ENCODE data around the gene MBP. TPM values are rescaled to one million over a fixed set of nuclear protein-coding genes. Genes with fewer than 3 reads are reported as not detected.

The MBP gene
- total and polyA plus RNA-seq, 2 of the 4 experiments (the other 2 are of a cell fraction): 0.72 to 0.90 TPM

DNA sequence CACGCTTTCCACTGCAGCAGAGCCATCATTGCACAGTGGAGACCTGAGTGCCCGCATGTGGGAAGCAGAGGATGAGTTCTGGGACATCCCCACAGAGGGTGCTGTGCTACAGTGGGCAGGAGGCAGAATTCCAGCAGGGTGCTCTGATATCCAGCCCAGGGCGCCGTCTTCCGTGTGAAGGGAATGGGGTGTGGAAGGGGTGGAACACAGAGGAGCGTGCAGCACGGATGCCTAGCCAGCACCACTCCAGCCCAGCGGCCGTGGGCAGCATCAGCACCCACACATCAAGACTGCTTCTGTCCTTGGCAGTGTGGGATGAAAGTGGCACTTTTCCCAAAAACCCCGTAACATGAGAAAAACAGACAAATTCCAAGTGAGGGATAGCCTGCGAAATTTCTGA is 175.9 kb downstream of the MBP start:
- no peaks in the 10 kb centered on the region for H4K20me1 ChIP-seq (ENCODE audit: insufficient read depth, low read length)
- H3K4me2 ChIP-seq (ENCODE audit: low read depth, low read length): no peak overlapping the region
- no peak overlapping the region for H4K5ac ChIP-seq (ENCODE audit: low read depth, low read length)
- POLR2A ChIA-PET (ENCODE audit: unreplicated experiment): no interaction called here
- no peak overlapping the region for H2BK20ac ChIP-seq (ENCODE audit: low read depth, low read length)
- WGBS, 2 experiments (ENCODE audit: extremely low coverage in 2 of 2, insufficient read length in 1 of 2): 80% methylated on average over 1 of the region's 11 CpGs; no CpG with 5 or more reads in 1 of the 2 experiments
- no peak overlapping the region for H3K18ac ChIP-seq (ENCODE audit: low read depth, low read length)
- no peaks in the 10 kb centered on the region for H3K9me3 ChIP-seq (ENCODE audit: control insufficient read depth, insufficient read depth, low read length)
- H2BK120ac ChIP-seq (ENCODE audit: low read depth, low read length): no peak overlapping the region
- in situ Hi-C loops (cut with MboI; ENCODE audit: low sequenced_read_pairs): no loop called here
- dilution Hi-C loops (cut with HindIII; ENCODE audit: low sequenced_read_pairs, unreplicated experiment): no loop called here
- CTCF ChIA-PET: no interaction called here
- H4K91ac ChIP-seq (ENCODE audit: insufficient read depth, low read depth, low read length): no peak overlapping the region
- H3K79me1 ChIP-seq (ENCODE audit: low read depth in 1 of 2, low read length in 2 of 2): no peaks in the 10 kb centered on the region
- H2AK9ac ChIP-seq (replicated peaks; ENCODE audit: low read depth, low read length, poor library complexity): no peak overlapping the region
- DNase-seq: no peak
- H2AFZ ChIP-seq (replicated peaks; ENCODE audit: low read length, poor library complexity): no peak overlapping the region
- peaks cover 41% of the 10 kb centered on the region for H3K36me3 ChIP-seq (ENCODE audit: control insufficient read depth, insufficient read depth, low read length)
- H2BK5ac ChIP-seq (ENCODE audit: low read depth, low read length, poor library complexity, severe bottlenecking): no peak overlapping the region
- no peak overlapping the region for H3K27ac ChIP-seq (ENCODE audit: insufficient read depth, low read length)
- TF ChIP-seq BHLHE40 (IDR thresholded peaks at IDR 0.05; ENCODE audit: low read depth, low read length) (no peak), NFE2L2 (IDR thresholded peaks at IDR 0.05; ENCODE audit: low read depth, low read length) (no peak), RCOR1 (IDR thresholded peaks at IDR 0.05; ENCODE audit: insufficient replicate concordance, low read length) (no peak), SMC3 (IDR thresholded peaks at IDR 0.05; ENCODE audit: low read depth, low read length) (no peak), RAD21 (IDR thresholded peaks at IDR 0.05; ENCODE audit: low read length) (no peak), CEBPB (IDR thresholded peaks at IDR 0.05; ENCODE audit: low read depth, low read length) (no peak), MAZ (IDR thresholded peaks at IDR 0.05; ENCODE audit: borderline replicate concordance, low read depth, low read length) (no peak), MAFK (IDR thresholded peaks at IDR 0.05; ENCODE audit: low read depth, low read length) (no peak)
- TF ChIP-seq, protein P1, sequence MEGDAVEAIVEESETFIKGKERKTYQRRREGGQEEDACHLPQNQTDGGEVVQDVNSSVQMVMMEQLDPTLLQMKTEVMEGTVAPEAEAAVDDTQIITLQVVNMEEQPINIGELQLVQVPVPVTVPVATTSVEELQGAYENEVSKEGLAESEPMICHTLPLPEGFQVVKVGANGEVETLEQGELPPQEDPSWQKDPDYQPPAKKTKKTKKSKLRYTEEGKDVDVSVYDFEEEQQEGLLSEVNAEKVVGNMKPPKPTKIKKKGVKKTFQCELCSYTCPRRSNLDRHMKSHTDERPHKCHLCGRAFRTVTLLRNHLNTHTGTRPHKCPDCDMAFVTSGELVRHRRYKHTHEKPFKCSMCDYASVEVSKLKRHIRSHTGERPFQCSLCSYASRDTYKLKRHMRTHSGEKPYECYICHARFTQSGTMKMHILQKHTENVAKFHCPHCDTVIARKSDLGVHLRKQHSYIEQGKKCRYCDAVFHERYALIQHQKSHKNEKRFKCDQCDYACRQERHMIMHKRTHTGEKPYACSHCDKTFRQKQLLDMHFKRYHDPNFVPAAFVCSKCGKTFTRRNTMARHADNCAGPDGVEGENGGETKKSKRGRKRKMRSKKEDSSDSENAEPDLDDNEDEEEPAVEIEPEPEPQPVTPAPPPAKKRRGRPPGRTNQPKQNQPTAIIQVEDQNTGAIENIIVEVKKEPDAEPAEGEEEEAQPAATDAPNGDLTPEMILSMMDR (conservative IDR thresholded peaks at IDR 0.05; ENCODE audit: low read depth, low read length): no peak
- TF ChIP-seq, protein P2, sequence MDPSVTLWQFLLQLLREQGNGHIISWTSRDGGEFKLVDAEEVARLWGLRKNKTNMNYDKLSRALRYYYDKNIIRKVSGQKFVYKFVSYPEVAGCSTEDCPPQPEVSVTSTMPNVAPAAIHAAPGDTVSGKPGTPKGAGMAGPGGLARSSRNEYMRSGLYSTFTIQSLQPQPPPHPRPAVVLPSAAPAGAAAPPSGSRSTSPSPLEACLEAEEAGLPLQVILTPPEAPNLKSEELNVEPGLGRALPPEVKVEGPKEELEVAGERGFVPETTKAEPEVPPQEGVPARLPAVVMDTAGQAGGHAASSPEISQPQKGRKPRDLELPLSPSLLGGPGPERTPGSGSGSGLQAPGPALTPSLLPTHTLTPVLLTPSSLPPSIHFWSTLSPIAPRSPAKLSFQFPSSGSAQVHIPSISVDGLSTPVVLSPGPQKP (IDR thresholded peaks at IDR 0.05; ENCODE audit: borderline replicate concordance, low read depth, low read length): no peak
- no peak overlapping the region for H3K23ac ChIP-seq (ENCODE audit: low read depth, low read length)
- H2AK5ac ChIP-seq (ENCODE audit: low read depth, low read length): no peak overlapping the region
- H3K14ac ChIP-seq (replicated peaks; ENCODE audit: low read depth, low read length): no peak overlapping the region
- no peak overlapping the region for H3K56ac ChIP-seq (ENCODE audit: extremely low read depth, insufficient read depth, low read length)
- no TSS peak for BruUV-seq (replicated peaks)
- H3K4ac ChIP-seq (ENCODE audit: low read depth, low read length): no peak overlapping the region
- H2BK15ac ChIP-seq (ENCODE audit: low read depth, low read length): no peak overlapping the region
- no peaks in the 10 kb centered on the region; the same call in 1 of the 2 replicates for H3K4me1 ChIP-seq (ENCODE audit: control insufficient read depth, insufficient read depth, low read length)
- H3K4me3 ChIP-seq (ENCODE audit: insufficient read depth, low read depth, low read length): no peak overlapping the region
- intact Hi-C loops (cut with micrococcal nuclease): no loop called here
- no peak overlapping the region for H4K8ac ChIP-seq (ENCODE audit: low read depth in 2 of 2, low read length in 2 of 2)
- peaks cover 7% of the 10 kb centered on the region for H3K9me1 ChIP-seq (ENCODE audit: insufficient read depth, low read length)
- ATAC-seq (ENCODE audit: low read depth): no peak
- no peak overlapping the region for H3K9ac ChIP-seq (ENCODE audit: low read depth, low read length)
- H3K27me3 ChIP-seq (ENCODE audit: control insufficient read depth, insufficient read depth, low read length): no peaks in the 10 kb centered on the region

Data from IMR-90 (cell line).